ENCODE measurements around the gene PPM1F.

The PPM1F gene

GRCh38 chr22:21948390-21948789 is 4.3 kb downstream of the PPM1F start:
- Histone ChIP-seq H3K27ac (ENCODE audit: low read depth, low read length) (no peak overlapping the region), H3K27me3 (ENCODE audit: low read length) (no peaks in the 10 kb centered on the region), H3K9ac (ENCODE audit: low read length) (no peak overlapping the region), H4K20me1 (ENCODE audit: low read depth, low read length) (no peaks in the 10 kb centered on the region), H3K36me3 (ENCODE audit: low read length) (no peaks in the 10 kb centered on the region), H3K4me3 (ENCODE audit: insufficient read depth, low read length, poor library complexity, severe bottlenecking) (no peak overlapping the region), H3F3A (ENCODE audit: insufficient read depth) (no peaks in the 10 kb centered on the region), H3K4me2 (ENCODE audit: low read depth, low read length, poor library complexity, severe bottlenecking) (no peak overlapping the region), H2AFZ (ENCODE audit: low read depth, low read length, severe bottlenecking) (no peak overlapping the region), H3K79me2 (ENCODE audit: insufficient read depth, low read length) (no peaks in the 10 kb centered on the region), H3K9me2 (replicated peaks; ENCODE audit: insufficient read depth, low read length) (no peaks in the 10 kb centered on the region), H3K9me3 (ENCODE audit: insufficient read depth, low read length) (no peaks in the 10 kb centered on the region)
- TF ChIP-seq, protein P1, sequence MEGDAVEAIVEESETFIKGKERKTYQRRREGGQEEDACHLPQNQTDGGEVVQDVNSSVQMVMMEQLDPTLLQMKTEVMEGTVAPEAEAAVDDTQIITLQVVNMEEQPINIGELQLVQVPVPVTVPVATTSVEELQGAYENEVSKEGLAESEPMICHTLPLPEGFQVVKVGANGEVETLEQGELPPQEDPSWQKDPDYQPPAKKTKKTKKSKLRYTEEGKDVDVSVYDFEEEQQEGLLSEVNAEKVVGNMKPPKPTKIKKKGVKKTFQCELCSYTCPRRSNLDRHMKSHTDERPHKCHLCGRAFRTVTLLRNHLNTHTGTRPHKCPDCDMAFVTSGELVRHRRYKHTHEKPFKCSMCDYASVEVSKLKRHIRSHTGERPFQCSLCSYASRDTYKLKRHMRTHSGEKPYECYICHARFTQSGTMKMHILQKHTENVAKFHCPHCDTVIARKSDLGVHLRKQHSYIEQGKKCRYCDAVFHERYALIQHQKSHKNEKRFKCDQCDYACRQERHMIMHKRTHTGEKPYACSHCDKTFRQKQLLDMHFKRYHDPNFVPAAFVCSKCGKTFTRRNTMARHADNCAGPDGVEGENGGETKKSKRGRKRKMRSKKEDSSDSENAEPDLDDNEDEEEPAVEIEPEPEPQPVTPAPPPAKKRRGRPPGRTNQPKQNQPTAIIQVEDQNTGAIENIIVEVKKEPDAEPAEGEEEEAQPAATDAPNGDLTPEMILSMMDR (IDR thresholded peaks at IDR 0.05; ENCODE audit: insufficient read depth, low read length, poor library complexity, severe bottlenecking), result no peak
- no peak for TF ChIP-seq EZH2phosphoT487 (conservative IDR thresholded peaks at IDR 0.05; ENCODE audit: low read length)

GRCh38 chr22:21947040-21948014 is 5.3 kb downstream of the PPM1F start:
- no peak overlapping the region for H3K4me2 ChIP-seq (ENCODE audit: low read depth, low read length, poor library complexity, severe bottlenecking)
- H3K36me3 ChIP-seq (ENCODE audit: low read length), result no peaks in the 10 kb centered on the region
- no peak overlapping the region for H3K27ac ChIP-seq (ENCODE audit: low read depth, low read length)
- no peak overlapping the region for H3K9ac ChIP-seq (ENCODE audit: low read length)
- H2AFZ ChIP-seq (ENCODE audit: low read depth, low read length, severe bottlenecking), result no peak overlapping the region
- TF ChIP-seq, protein P1 (IDR thresholded peaks at IDR 0.05; ENCODE audit: insufficient read depth, low read length, poor library complexity, severe bottlenecking), result no peak
- no peak for TF ChIP-seq EZH2phosphoT487 (conservative IDR thresholded peaks at IDR 0.05; ENCODE audit: low read length)
- no peaks in the 10 kb centered on the region for H4K20me1 ChIP-seq (ENCODE audit: low read depth, low read length)
- H3K9me2 ChIP-seq (replicated peaks; ENCODE audit: insufficient read depth, low read length), result no peaks in the 10 kb centered on the region
- no peak overlapping the region for H3K4me3 ChIP-seq (ENCODE audit: insufficient read depth, low read length, poor library complexity, severe bottlenecking)
- H3K9me3 ChIP-seq (ENCODE audit: insufficient read depth, low read length), result no peaks in the 10 kb centered on the region
- no peaks in the 10 kb centered on the region for H3F3A ChIP-seq (ENCODE audit: insufficient read depth)
- no peaks in the 10 kb centered on the region for H3K27me3 ChIP-seq (ENCODE audit: low read length)
- H3K79me2 ChIP-seq (ENCODE audit: insufficient read depth, low read length), result no peaks in the 10 kb centered on the region

DNA sequence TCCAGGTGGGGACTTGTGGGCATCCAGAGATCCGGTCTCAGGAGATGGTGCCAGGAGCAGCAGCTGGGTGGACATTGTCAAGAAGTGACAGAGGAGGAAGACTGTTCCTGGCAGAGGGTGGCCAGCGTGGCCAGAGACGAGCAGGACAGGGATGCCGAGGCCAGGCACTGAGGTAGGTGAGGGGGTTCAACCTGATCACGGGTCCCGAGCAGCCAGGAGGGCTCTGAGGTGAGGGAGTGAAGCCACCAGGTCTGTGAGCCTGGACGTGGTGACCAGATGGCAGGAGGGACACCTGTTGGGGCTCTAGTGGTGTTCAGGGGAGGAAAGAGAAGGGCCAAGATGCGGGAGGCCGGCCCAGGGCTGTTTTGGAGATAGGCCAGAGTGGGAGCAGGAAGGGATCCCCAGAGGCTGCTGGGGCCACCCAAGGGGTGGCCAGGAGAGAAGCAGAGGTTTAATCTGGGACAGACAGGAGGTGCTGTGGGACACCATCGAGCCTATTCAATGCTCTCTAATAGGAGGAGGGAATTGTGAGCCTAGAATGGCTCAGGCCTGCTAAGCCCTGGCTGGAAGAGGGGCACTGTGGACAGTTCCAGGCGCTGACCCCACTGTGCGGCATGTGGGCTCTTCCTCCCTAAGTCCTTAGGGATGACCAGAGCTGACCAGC is 6.3 kb downstream of the PPM1F start:
- H3K4me3 ChIP-seq (ENCODE audit: insufficient read depth, low read length, poor library complexity, severe bottlenecking), result no peak overlapping the region
- H3K36me3 ChIP-seq (ENCODE audit: low read length), result no peaks in the 10 kb centered on the region
- no peak overlapping the region for H3K27ac ChIP-seq (ENCODE audit: low read depth, low read length)
- no peaks in the 10 kb centered on the region for H3K9me2 ChIP-seq (replicated peaks; ENCODE audit: insufficient read depth, low read length)
- H3K4me2 ChIP-seq (ENCODE audit: low read depth, low read length, poor library complexity, severe bottlenecking), result no peak overlapping the region
- no peaks in the 10 kb centered on the region for H3K79me2 ChIP-seq (ENCODE audit: insufficient read depth, low read length)
- H3F3A ChIP-seq (ENCODE audit: insufficient read depth), result no peaks in the 10 kb centered on the region
- no peaks in the 10 kb centered on the region for H4K20me1 ChIP-seq (ENCODE audit: low read depth, low read length)
- H3K27me3 ChIP-seq (ENCODE audit: low read length), result no peaks in the 10 kb centered on the region
- no peak overlapping the region for H2AFZ ChIP-seq (ENCODE audit: low read depth, low read length, severe bottlenecking)
- no peak overlapping the region for H3K9ac ChIP-seq (ENCODE audit: low read length)
- H3K9me3 ChIP-seq (ENCODE audit: insufficient read depth, low read length), result no peaks in the 10 kb centered on the region
- TF ChIP-seq, protein P1 (IDR thresholded peaks at IDR 0.05; ENCODE audit: insufficient read depth, low read length, poor library complexity, severe bottlenecking), result no peak
- no peak for TF ChIP-seq EZH2phosphoT487 (conservative IDR thresholded peaks at IDR 0.05; ENCODE audit: low read length)

Data from SU-DHL-6 (cell line).